HG02870 (cell line): ENCODE measurements around the gene SGCA.

Experiments used
- ATAC-seq: cut with Tn5 transposase; IDR thresholded peaks from one replicate; pipeline ENCODE4 v1.9.1; 2021; ENCODE audit warnings: mild to moderate bottlenecking, moderate library complexity; ENCODE audit not compliant: unreplicated experiment

SGCA gene

DNA sequence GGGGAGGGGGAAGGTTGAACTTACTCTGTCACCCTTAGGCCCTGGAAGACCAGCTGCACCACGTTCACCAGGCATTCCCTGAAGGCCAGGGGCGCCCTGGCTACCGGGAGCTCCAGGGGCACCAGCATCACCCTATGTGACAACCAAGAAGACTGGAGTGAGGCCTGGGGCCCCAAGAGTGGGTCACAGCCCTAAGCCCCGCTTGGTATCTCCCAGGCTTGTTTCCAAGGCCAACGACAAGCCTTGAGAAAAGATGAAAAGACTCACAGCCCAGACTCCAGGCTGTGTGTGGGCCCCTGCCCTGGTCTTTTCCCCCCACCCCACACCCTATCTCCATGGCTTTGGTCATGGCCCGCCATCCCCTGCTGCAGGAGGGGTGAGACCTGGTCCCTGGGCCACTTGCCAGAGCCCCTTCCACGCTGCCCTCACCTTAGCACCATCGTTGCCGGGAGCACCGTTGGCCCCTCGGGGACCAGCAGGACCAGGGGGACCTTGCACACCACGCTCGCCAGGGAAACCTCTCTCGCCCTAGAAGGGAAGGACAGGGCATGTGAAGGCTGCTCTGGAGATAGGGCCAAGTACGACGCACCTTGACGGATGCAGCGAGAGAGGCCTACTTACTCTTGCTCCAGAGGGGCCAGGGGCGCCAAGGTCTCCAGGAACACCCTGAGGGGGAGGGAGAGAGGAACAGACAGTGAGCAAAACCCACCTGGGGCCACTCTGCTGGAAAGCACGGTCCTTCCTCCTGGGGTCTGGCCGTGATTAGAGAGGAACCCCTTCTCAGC lies 25.7 kb downstream of the SGCA start:
- no peak for ATAC-seq

DNA sequence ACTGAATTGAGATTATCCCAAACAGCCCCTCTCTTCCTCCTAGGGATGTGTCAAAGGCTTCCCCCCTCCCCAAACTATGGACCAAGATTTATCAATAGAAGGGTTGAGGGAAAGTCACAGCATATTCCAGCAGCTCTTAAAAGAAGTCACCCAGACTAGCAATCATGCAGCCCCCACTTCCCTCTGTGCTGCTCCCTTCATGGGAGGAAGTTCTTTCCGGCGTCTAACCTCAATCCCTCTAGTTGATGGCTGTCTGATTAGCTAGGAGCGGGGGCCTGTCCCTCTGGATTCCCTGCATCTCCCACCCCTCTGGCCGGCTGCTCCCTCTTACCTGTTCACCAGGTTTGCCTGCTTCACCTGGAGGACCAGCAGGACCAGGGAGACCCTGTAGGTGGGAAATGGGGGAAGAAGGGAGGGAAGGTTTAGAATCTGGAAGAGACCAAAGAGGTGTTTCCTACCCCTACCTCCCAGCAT lies 26.4 kb downstream of the SGCA start:
- ATAC-seq: no peak

DNA sequence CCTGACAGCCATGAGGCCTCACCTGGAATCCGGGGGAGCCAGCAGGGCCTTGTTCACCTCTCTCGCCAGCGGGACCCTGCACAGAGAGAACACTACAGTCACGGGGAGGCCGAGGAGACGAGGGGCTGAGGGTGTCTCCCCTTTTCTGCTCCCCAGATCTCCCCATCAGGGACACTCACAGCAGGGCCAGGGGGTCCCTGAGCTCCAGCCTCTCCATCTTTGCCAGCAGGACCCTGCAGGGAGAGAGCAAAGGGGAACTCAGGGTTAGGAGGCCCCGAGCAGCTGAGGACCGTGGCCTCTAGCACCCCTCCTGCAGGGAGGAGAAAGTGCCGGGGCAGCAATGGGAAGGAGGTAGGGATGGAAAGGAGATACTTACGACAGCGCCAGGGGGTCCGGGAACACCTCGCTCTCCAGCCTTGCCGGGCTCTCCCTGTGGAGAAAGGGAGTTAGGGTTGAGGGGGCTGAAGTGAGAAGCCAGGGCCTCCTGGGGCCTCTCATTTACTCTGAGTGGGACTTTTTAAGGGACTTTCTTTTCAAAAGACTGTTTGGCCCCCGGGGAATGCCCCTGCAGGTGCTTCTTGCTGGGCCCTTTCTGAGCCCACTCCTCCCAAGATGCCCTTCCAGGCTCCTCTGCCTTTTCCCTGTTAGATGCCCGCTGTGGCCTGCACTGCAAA lies 26.9 kb downstream of the SGCA start:
- ATAC-seq: no peak

GRCh38 chr17:50194140-50194933 lies 28.5 kb downstream of the SGCA start:
- no peak for ATAC-seq

DNA sequence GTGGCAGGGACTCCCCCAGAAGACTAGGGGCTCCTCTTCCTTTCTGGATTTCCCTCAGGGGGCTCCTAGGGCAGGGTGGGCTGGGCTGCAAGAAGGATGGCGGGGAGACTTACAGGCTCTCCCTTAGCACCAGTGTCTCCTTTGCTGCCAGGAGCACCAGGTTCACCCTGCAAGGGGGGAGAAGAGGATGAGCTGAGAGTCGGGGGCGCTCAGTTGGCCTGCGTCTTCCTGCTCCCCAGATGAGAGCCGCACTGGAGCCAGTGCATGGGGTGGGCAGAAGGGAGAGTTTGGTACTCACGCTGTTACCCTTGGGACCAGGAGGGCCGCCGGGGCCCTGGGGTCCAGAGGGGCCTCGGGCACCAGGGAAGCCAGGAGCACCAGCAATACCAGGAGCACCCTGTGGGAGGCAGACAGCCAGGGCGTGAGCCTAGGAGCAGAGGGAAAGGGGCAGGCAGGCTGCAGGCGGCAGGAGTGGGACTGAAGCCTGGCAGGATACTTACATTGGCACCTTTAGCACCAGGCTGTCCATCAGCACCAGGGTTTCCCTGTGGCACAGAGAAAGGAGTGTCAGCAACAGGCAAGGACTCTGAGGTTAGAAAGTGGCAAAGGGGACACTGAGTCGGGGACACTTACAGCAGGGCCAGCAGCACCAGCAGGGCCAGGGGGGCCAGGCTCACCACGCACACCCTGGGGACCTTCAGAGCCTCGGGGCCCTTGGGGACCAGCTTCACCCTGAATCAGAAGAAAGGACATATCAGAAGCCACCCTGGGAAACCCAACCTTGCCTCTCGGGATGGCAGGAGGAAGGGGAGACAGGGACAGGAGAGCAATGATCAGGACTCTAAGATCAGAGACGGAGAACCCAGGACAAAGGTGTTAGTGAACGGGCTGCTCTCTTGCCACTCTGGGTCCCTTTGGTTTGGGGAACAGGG lies 29.4 kb downstream of the SGCA start:
- ATAC-seq: no peak

DNA sequence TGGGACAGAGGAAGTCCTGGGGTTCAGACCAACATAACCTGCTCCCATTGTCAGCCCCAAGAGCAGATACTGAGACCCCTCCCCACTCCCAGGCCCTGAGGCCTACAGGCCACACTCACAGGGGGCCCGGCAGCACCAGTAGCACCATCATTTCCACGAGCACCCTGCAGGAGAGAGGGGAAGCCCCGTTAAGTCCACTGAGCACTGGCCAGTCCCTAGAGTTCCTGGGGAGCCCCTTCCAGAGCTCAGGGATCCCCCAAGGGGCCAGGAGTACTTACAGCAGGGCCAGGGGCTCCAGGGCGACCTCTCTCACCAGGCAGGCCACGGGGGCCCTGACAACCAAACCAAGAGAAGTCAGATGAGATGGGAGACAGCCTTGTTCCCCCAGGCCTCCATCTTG lies 30.2 kb downstream of the SGCA start:
- no peak for ATAC-seq

DNA sequence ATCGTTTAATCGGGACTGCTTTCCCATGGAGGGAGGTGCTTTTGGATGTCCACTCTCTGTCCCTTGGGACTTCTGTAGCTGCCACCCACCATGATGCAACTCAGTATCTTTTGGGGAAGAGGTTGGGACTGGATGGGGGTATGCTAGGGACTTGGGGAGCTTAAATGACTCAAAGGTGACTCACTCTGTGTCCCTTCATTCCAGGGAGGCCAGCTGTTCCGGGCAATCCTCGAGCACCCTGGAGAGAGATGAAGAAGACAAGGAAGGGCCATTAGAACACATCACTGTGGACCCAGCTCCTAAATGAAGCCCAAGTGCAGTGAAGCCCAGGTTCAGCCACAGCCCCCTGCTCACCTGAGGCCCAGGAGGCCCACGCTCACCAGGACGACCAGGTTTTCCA lies 31.0 kb downstream of the SGCA start:
- no peak for ATAC-seq

GRCh38 chr17:50198026-50198669 lies 32.3 kb downstream of the SGCA start:
- ATAC-seq: no peak

DNA sequence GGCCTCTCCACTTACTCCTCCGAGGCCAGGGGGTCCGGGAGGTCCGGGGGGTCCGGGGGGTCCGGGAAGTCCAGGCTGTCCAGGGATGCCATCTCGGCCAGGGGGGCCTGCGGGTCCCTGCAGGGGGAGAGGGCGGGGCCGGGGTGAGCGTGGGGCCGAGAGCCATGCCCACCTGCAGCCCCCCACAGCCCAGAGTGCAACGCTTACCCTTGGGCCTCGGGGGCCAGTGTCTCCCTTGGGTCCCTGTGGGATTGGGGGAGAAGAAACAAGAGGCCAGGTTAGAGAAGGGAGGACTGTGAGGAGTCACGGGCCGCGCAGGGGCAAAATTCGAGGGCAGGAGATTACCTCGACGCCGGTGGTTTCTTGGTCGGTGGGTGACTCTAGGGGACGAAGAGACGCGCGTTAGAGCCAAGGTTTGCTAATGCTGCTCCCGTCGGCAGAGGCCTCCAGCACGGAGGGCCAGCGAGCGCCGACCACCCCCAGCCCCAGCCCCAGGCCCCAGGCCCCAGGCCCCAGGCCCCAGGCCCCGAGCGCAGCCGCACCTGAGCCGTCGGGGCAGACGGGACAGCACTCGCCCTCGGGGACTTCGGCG lies 33.5 kb downstream of the SGCA start:
- ATAC-seq: no peak

GRCh38 chr17:50199803-50200456 lies 34.1 kb downstream of the SGCA start:
- ATAC-seq: peak; percentile 29

DNA sequence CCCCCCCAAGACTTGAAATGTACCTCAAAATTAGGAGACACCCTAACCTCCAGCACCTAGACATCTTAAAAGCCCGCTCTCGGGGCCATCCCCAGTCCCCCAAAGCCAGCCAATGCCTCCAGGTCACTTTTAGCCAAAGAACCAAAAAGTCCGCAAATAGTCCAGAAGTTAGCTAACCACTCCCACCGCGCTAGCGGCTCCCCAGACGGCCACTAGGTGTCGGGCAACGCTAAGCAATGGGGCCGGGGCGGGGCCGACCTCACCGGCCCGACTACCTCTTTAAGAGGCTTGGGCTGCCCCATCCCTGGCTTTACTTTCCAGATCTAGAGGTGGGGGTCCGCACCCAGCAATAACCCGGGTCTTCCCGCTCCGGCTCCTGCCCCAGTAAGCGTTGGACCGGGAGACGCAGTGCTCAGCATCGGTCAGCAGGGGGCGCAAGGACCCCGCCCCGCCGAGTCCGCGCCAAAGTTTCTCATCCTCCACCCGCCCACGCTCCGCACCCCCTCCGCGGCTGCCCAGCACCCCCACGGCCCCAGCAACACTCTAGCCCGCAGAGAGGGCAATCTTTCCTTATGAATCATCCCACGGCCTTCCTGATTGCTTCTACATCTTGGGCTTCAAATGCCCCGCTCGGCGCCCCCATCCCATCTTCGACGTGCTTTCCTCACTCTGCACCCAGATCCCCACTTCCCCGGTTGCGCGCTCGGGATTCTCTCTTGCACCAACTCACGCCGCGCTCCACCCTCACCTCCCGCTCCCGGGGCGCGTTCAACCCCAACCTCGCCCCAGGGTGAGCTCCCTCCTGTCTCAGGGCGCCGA lies 34.9 kb downstream of the SGCA start:
- peak; percentile 71 for ATAC-seq

DNA sequence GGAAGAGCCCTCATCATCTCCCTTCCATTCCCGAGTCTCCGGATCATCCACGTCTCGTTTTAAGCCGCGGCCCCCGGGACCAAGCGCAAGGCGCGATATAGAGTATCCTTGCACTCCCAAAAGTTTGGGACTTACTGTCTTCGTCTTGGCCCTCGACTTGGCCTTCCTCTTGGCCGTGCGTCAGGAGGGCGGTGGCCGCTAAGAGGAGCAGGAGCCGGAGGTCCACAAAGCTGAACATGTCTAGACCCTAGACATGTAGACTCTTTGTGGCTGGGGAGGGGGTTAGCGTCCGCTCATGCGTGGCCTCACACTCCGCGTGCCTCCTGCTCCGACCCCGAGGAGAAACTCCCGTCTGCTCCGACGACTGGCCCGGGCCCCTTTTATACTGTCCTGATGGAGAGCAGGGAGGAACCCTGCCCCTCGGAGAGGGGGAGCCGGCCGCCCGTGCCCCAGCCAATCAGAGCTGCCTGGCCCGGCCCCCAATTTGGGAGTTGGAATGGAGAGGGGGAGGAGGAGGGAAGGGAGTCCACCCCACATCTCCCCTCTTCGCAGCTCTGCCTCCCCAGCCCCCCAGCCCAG lies 35.6 kb downstream of the SGCA start, which contains the start of gene COL1A1:
TSS of gene COL1A1 (minus strand) at position 356 of the 579 bp plus-strand sequence. CDS start at position 238, 118 bp downstream.
- ATAC-seq: no peak

GRCh38 chr17:50203086-50203485 lies 37.3 kb downstream of the SGCA start:
- ATAC-seq: no peak

GRCh38 chr17:50203604-50204345 lies 38.0 kb downstream of the SGCA start:
- no peak for ATAC-seq

DNA sequence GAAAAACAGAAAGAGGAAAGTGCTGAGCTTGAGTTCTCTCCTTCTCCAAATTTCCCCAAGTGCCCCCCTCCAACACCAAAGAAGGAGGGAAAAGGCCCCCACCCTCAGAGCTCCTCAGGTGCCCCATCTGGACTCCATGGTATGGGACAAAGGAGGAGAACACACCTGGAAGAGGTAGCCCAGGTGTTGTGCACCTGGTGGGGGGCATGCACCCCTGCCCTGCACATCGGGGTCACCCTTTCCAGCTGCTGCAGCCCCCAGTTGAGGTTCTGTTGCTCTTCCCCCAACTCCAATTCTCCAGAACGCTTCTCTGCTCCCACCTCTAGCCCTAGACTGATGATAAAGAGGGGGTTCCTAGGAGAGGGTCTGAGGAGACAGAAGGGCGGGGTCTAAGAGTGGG lies 38.6 kb downstream of the SGCA start:
- no peak for ATAC-seq

GRCh38 chr17:50205111-50205962 lies 39.5 kb downstream of the SGCA start:
- ATAC-seq: no peak
